Hepatocyte (in vitro differentiated cells): ENCODE results near the gene NEDD4L. TPM values are rescaled to one million over a fixed set of nuclear protein-coding genes. Genes with fewer than 3 reads are reported as not detected.

Experiments
- DNase-seq: peaks from one replicate; pipeline ENCODE4 v3.0.0-alpha.2; 2016; ENCODE audit warnings: low spot score
- H2AFZ ChIP-seq: fragments of 200-600 bp; sonication (generic); 2 replicates; pipeline ENCODE4 v1.6.0; 2016; ENCODE audit warnings: antibody characterized with exemption, mild to moderate bottlenecking
- H3K27ac ChIP-seq: fragments of 200-600 bp; sonication (generic); 2 replicates; pipeline ENCODE4 v1.5.1; 2016; ENCODE audit warnings: mild to moderate bottlenecking
- H3K27me3 ChIP-seq: fragments of 200-600 bp; sonication (generic); 2 replicates; pipeline ENCODE4 v1.6.1; 2016
- H3K36me3 ChIP-seq: fragments of 200-600 bp; sonication (generic); replicated peaks from 2 replicates; pipeline ENCODE4 v1.5.1; 2016; ENCODE audit warnings: low read depth; ENCODE audit not compliant: insufficient read depth
- H3K4me1 ChIP-seq: fragments of 200-600 bp; sonication (generic); 2 replicates; pipeline ENCODE4 v1.5.1; 2016; ENCODE audit warnings: mild to moderate bottlenecking, moderate library complexity; ENCODE audit not compliant: insufficient read depth
- H3K4me2 ChIP-seq: fragments of 200-600 bp; sonication (generic); 2 replicates; pipeline ENCODE4 v1.6.0; 2016
- H3K4me3 ChIP-seq: fragments of 200-600 bp; sonication (generic); 2 replicates; pipeline ENCODE4 v1.5.1; 2016; ENCODE audit warnings: mild to moderate bottlenecking
- H3K79me2 ChIP-seq: fragments of 200-600 bp; sonication (generic); 2 replicates; pipeline ENCODE4 v1.6.0; 2017; ENCODE audit warnings: mild to moderate bottlenecking
- H3K9me2 ChIP-seq: fragments of 200-600 bp; sonication (generic); replicated peaks from 2 replicates; pipeline ENCODE4 v1.6.0; 2017; ENCODE audit warnings: mild to moderate bottlenecking; ENCODE audit not compliant: insufficient read depth
- H3K9me3 ChIP-seq: fragments of 200-600 bp; sonication (generic); 2 replicates; pipeline ENCODE4 v1.5.1; 2016; ENCODE audit warnings: low read depth, mild to moderate bottlenecking
- H4K20me1 ChIP-seq: fragments of 200-600 bp; sonication (generic); 2 replicates; pipeline ENCODE4 v1.6.0; 2016; ENCODE audit warnings: mild to moderate bottlenecking; ENCODE audit not compliant: insufficient read depth, poor library complexity, severe bottlenecking
- EZH2 ChIP-seq: fragments of 200-600 bp; sonication (generic); IDR thresholded peaks from 2 replicates; pipeline ENCODE4 v1.6.1; 2016; ENCODE audit warnings: antibody characterized with exemption, mild to moderate bottlenecking, borderline replicate concordance
- EZH2phosphoT487 ChIP-seq: fragments of 200-600 bp; sonication (generic); IDR thresholded peaks from one replicate; pipeline ENCODE4 v1.6.1; 2018; ENCODE audit warnings: antibody characterized with exemption, mild to moderate bottlenecking, low read depth, moderate library complexity; ENCODE audit not compliant: unreplicated experiment, severe bottlenecking
- WGBS: methylation state at CpG from one replicate; pipeline ENCODE4 v1.1.6; 2016; ENCODE audit warnings: low lambda C conversion rate; ENCODE audit errors: missing lambda C conversion rate; 5-methylcytosine and 5-hydroxymethylcytosine counted together
- polyA plus RNA-seq: library from polyadenylated mRNA; unstranded; fragments of >200 nt; fragmentation: Nextera tagmentation; extraction: Ambion mirVana; gene quantifications from 2 replicates; pipeline ENCODE4 v1.2.1, GENCODE V29; 2016
- total RNA-seq: library from RNA; depleted of rRNA; stranded (reverse); fragments of >200 nt; gene quantifications from 2 replicates; pipeline ENCODE4 v1.2.3, GENCODE V29; 2014
- TF ChIP-seq, protein P1 (sequence below): fragments of 200-600 bp; sonication (generic); IDR thresholded peaks from 2 replicates; pipeline ENCODE4 v1.5.1; 2016; ENCODE audit warnings: antibody characterized with exemption, mild to moderate bottlenecking; ENCODE audit not compliant: poor library complexity

Gene NEDD4L
- total and polyA plus RNA-seq, 2 experiments from 2014 or later: 104 to 140 TPM

DNA sequence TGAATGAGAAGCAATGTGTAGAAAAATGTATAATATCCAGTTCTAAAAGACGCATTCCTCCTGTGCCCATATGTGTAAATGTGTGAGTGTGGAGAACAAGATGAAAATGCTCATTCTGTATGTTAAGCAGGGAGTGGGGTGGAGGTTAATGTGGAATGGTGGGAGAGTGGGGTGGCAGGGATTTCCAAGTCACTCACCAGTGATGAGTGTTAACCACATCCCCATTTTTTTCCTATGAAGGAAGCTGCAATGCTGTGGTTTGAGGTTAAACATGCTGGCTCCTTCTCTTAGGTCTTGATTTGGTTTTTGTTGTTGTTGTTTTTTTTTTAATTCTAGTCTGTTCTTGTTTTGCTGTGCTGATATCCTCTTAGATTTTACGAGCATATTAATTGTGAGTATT is 169.4 kb downstream of the NEDD4L start:
- Histone ChIP-seq H3K4me1 (peaks cover 50% of the 10 kb centered on the region), H3K36me3 (no peaks in the 10 kb centered on the region), H3K27me3 (no peaks in the 10 kb centered on the region), H3K4me3 (no peak overlapping the region), H3K27ac (peak overlapping the region; percentile 69), H3K79me2 (peaks cover 88% of the 10 kb centered on the region), H4K20me1 (no peaks in the 10 kb centered on the region), H3K4me2 (no peak overlapping the region), H3K9me2 (no peaks in the 10 kb centered on the region), H3K9me3 (no peaks in the 10 kb centered on the region), H2AFZ (no peak overlapping the region)
- WGBS: 91% methylated on average over 2 of the region's 2 CpGs
- no peak for DNase-seq
- TF ChIP-seq, protein P1, sequence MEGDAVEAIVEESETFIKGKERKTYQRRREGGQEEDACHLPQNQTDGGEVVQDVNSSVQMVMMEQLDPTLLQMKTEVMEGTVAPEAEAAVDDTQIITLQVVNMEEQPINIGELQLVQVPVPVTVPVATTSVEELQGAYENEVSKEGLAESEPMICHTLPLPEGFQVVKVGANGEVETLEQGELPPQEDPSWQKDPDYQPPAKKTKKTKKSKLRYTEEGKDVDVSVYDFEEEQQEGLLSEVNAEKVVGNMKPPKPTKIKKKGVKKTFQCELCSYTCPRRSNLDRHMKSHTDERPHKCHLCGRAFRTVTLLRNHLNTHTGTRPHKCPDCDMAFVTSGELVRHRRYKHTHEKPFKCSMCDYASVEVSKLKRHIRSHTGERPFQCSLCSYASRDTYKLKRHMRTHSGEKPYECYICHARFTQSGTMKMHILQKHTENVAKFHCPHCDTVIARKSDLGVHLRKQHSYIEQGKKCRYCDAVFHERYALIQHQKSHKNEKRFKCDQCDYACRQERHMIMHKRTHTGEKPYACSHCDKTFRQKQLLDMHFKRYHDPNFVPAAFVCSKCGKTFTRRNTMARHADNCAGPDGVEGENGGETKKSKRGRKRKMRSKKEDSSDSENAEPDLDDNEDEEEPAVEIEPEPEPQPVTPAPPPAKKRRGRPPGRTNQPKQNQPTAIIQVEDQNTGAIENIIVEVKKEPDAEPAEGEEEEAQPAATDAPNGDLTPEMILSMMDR: no peak
- TF ChIP-seq EZH2 (no peak), EZH2phosphoT487 (no peak)

DNA sequence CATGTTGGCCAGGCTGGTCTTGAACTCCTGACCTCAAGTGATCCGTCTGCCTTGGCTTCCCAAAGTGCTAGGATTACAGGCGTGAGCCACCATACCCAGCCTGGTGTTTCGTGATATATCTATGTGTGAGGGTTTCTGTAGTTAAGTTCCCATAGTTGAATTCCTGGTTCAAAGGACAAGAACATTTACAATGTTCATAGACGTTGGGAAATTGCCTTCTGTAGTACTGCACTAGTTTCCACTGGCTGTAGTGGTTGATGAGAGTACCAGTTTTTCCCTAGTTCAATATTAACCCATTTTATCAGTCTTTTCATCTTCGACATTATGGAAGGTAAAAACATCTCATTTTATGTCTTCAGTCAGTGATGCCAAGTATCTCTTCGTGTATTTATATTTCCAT is 171.0 kb downstream of the NEDD4L start:
- no peaks in the 10 kb centered on the region for H4K20me1 ChIP-seq
- peak overlapping the region; percentile 24 for H3K4me2 ChIP-seq
- H3K27me3 ChIP-seq: no peaks in the 10 kb centered on the region
- H2AFZ ChIP-seq: no peak overlapping the region
- no peaks in the 10 kb centered on the region for H3K9me3 ChIP-seq
- TF ChIP-seq, protein P1: no peak
- TF ChIP-seq EZH2phosphoT487 (no peak), EZH2 (no peak)
- H3K4me3 ChIP-seq: no peak overlapping the region
- H3K4me1 ChIP-seq: peaks cover 46% of the 10 kb centered on the region
- H3K27ac ChIP-seq: peak overlapping the region; percentile 69
- no peaks in the 10 kb centered on the region for H3K36me3 ChIP-seq
- no peak for DNase-seq
- peaks cover 92% of the 10 kb centered on the region for H3K79me2 ChIP-seq
- H3K9me2 ChIP-seq: no peaks in the 10 kb centered on the region
- 79% methylated on average over 6 of the region's 6 CpGs for WGBS

DNA sequence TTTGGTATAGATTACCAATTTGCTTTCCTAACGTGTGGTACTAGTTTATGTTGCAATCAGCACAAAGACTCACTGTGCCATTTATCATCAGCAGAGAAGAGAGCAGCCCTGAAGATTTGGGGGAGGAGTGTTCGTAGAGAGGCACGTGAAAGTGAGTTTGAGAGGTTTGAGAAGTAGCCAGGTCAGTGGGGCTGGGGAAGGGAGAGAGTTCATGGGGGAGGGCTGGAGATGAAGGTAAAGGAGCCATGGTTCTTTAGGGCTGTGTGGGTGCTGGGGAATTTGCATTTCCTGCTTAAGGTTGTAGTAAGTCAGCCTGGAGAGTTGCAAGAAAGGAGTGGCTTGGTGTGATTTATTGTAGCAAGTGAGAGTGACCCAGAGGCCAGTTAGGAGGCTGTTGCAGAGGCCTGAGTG is 172.1 kb downstream of the NEDD4L start:
- WGBS: 45% methylated on average over 3 of the region's 3 CpGs
- Histone ChIP-seq H3K4me2 (peak overlapping the region; percentile 11), H3K9me2 (no peaks in the 10 kb centered on the region), H3K27me3 (no peaks in the 10 kb centered on the region), H3K36me3 (no peaks in the 10 kb centered on the region), H3K27ac (peak overlapping the region; percentile 2), H2AFZ (no peak overlapping the region), H4K20me1 (no peaks in the 10 kb centered on the region), H3K9me3 (no peaks in the 10 kb centered on the region), H3K4me3 (no peak overlapping the region), H3K4me1 (peaks cover 46% of the 10 kb centered on the region), H3K79me2 (peaks cover 93% of the 10 kb centered on the region)
- DNase-seq: peak; percentile 47
- TF ChIP-seq EZH2 (no peak), EZH2phosphoT487 (no peak)
- TF ChIP-seq, protein P1: no peak

DNA sequence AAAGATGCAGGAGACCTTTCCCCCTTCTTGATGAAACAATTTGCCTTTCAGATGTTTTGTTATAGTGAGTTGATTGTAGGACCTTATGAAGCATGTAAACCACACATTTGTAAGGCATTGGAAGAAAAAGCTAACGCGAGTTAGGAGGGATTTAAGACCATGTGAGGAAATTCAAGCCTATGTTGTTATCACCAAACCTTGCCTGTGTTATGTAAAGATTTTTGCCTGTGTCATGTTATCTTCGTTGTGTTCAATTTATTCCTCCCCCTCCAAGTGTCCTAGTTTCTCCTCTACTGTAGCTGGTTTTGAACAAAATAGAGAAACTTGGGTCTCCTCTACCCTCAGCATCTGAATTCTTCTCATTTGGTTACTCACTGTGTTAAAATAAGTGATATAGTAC is 173.0 kb downstream of the NEDD4L start:
- TF ChIP-seq, protein P1: no peak
- TF ChIP-seq EZH2phosphoT487 (no peak), EZH2 (no peak)
- Histone ChIP-seq H3K4me2 (no peak overlapping the region), H3K4me1 (peaks cover 37% of the 10 kb centered on the region), H3K9me2 (no peaks in the 10 kb centered on the region), H3K79me2 (peaks cover 90% of the 10 kb centered on the region), H2AFZ (no peak overlapping the region), H3K27me3 (no peaks in the 10 kb centered on the region), H3K27ac (peak overlapping the region; percentile 2), H4K20me1 (no peaks in the 10 kb centered on the region), H3K9me3 (no peaks in the 10 kb centered on the region), H3K4me3 (no peak overlapping the region), H3K36me3 (no peaks in the 10 kb centered on the region)
- no peak for DNase-seq
- 53% methylated on average over 3 of the region's 3 CpGs for WGBS
